KBM-7 (cell line): ENCODE data around the gene PHYKPL.

Source experiments
- DNase-seq: peaks from one replicate; pipeline ENCODE4 v3.0.0-alpha.2; 2015
- in situ Hi-C: fragments of 300-500 bp; cut with MboI; formaldehyde crosslinking; loops from 2 replicates; pipeline ENCODE4 v1.14.3; 2020; ENCODE audit warnings: low sequenced_read_pairs, low pct_unique_long_range_greater_than_20kb, mixed read lengths

The PHYKPL gene

GRCh38 chr5:178232124-178232919 is at the start of gene PHYKPL:
TSS of gene PHYKPL (minus strand) at chr5:178232802. CDS start at chr5:178232550, 252 bp downstream.
- DNase-seq, result peak; percentile 66
- in situ Hi-C loops, result no loop called here

- no peak for DNase-seq
- in situ Hi-C loops, result loop anchor here (25.0 kb wide), 1 partner anchor 305 kb away; the partner anchor contains the start of gene COL23A1
Measured at GRCh38 chr5:178282391-178282790, 49.8 kb upstream of the PHYKPL start.

DNA sequence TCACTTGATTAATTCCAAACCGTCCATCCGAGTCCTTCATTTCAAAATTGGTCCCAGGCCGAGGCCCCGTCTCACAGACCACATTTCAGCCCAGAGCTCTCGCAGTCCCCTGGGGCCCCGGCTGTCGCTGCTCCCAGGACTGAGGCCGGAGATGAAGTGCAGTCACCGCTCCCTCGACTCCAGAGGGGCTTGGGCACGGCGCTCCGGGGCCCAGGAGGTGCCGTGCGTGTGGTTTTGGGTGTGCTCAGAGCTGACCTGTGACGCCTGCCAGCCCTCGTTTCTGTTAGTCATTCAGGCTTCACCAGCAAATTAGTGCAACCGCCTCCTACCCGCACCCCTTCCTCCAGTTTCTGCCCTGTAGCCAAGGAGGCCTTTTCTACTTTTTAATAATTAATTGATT is 48.7 kb upstream of the PHYKPL start:
- DNase-seq, result no peak
- in situ Hi-C loops, result loop anchor here (25.0 kb wide), 1 partner anchor 306 kb away; the partner anchor contains the start of gene COL23A1

- in situ Hi-C loops, result loop anchor here (25.0 kb wide), 1 partner anchor 307 kb away; the partner anchor contains the start of gene COL23A1
- no peak for DNase-seq
Measured at GRCh38 chr5:178280631-178281030, 48.0 kb upstream of the PHYKPL start.

DNA sequence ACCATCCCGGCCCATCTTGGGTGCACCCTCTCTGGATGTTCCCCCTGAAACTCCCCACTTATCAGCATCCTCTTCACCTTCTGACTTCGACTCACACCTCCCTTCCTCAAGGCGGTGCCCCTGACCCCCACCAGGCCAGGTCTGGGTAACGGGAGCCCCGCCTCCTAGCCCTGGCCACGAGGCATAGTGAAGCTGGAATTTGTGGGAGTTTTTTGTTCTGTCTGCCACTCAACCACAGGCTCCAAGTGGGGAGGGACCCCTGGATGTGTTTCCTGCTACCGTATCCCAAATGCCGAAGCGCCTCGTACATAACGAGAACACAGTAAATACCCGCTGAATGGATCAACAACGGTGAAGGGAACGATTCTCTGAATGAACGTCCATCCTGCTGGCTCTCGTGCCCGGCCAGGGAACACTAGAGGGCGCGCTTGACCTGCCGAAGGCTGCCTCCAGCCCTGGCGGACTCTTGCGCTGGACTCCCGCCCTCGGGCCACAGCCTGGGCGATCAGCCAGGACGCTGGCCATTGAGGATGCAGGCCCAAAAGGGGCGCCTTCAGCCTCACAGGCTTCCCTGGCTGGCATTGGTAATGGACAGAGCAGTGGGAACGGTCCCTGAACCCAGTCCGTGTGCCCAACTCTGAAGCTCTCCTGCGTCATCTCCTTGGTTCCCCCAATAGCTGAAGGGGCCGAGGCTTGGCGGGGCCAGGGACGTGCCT is 47.3 kb upstream of the PHYKPL start:
- DNase-seq, result peak; percentile 58
- in situ Hi-C loops, result loop anchor here (25.0 kb wide), 1 partner anchor 307 kb away; the partner anchor contains the start of gene COL23A1

DNA sequence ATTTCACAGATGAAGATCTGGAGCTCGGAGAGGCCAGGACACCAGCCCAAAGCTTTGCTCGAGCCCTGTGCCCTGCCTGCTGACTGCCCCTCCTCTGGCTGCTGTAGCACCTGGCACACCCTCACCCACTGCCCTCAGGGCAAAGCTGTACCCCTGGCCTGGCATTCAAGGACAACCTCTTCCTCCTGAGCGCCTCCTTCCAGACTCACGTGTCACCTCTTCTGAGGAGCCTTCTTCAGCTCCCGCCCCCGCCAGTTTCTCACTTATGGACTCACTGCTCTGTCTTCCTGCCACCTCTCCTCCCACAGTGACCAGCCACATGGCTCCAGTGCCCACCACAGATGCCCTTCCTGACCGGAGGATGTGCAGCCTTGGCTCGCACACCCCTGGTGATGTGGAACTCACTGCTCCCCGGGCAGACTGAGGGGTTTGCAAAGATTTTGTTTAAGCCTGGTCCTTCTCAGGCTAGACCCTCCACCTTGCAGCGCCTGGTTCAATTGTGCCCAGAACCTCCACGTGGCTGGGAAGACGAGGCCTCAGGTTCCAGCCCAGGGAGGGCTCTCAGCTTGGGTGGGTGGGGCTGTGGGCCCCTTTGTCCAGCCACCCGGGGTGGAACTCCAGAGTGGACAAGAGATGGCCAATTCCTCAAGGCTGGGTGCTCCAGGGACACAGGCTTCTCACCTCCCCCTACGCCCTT is 46.6 kb upstream of the PHYKPL start:
- in situ Hi-C loops, result loop anchor here (25.0 kb wide), 1 partner anchor 308 kb away; the partner anchor contains the start of gene COL23A1
- no peak for DNase-seq

DNA sequence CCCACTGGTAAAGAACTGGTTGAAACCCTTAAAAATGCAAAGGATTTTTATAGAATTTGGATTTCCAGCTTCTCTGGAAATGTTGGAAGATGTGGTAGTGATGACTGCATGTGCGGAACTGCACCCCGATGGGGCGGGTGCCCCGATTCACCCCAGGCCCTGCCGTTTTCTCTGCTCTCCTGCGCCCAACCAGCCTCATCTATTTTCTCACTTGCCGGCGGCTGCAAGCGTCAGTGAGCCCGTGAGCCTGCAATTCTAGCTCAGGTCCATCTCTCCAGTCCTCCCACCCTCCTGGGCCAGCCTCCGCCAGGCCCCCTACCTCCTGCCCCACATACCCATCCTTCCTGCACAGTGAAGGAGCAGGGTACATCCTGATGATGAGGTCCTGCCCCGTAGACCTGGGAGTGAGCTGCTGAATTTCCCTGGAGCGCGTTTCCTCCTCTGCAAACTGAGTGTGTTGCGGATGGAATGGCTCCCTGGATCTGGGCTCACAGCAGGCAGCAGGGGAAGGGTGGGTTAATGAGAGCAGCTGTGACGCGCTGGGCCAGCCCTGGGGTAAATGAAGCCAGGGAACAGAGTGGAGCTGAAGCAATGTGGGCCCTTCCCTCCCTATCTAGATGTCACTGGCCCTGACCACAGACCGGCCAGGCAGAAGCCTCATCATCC is 45.9 kb upstream of the PHYKPL start:
- in situ Hi-C loops, result loop anchor here (25.0 kb wide), 1 partner anchor 309 kb away; the partner anchor contains the start of gene COL23A1

GRCh38 chr5:178277866-178278265 is 45.3 kb upstream of the PHYKPL start:
- in situ Hi-C loops, result loop anchor here (25.0 kb wide), 1 partner anchor 309 kb away; the partner anchor contains the start of gene COL23A1
- DNase-seq, result no peak

More for the DNA sequence above, 45.9 kb upstream of the PHYKPL start:
- DNase-seq, result no peak

DNA sequence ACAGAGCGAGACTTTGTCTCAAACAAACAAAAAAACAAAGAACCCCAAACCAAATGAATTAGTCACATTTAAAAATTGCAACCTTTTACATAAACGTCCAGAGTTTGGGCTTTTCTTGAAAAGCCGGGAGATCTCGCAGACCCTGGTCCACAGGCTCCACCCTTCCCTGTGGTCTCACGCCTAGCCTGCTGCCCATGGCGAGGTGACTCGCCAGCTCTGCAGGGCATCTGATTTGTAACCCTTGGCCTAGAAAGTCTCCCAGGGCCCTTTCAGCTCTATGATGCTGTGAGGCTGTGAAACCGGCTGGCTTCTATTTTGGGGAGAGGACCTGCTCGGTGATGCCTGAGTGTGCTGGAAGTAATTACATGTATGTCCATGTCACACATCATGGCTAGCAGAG is 44.7 kb upstream of the PHYKPL start:
- DNase-seq, result no peak
- in situ Hi-C loops, result loop anchor here (25.0 kb wide), 1 partner anchor 310 kb away; the partner anchor contains the start of gene COL23A1

GRCh38 chr5:178274781-178275537 is 42.4 kb upstream of the PHYKPL start:
- DNase-seq, result no peak
- in situ Hi-C loops, result loop anchor here (25.0 kb wide), 1 partner anchor 312 kb away; the partner anchor contains the start of gene COL23A1

DNA sequence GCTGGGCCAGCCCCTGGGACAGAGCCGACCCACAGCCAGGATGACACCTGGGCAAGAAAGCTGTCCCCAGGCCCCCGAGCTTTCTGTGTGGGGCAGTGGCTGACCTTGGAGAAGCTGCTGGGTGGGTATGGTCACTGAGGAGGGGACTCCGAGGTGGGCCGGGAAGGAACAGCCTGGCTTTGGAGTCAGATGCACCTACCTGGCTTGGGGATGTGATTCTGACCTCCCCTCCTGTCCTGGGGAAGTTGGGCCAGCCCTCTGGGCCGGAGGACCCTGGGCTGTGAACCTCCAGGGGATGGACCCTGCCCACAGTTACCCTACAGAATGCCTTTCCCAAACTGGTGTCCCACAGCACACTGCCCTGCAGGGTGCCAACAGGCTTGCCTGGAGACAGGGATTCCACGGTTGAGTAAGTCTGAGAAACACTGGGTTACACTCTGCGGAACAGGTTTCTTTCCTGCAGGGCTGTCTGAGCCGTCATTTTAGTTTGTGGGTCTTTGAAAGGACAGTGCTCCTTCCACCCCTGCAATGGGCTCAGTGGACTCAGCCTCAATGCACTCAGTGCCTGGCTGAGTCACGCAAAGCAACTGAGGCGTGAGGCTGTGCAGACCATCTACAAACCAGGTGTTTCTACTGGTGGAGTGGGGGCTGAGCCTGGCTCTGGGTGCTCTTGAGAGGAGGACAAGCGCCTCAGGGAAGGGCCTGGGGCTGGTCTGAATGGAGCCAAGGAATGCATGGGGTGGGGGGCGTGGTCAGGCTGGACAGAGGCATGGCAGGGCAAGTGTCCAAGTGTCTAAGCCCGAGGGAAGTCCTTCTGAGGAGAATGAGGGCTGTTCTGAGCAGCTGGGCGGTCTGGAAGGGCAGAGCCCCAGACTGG is 41.3 kb upstream of the PHYKPL start:
- in situ Hi-C loops, result no loop called here
- DNase-seq, result no peak

GRCh38 chr5:178273041-178273440 is 40.4 kb upstream of the PHYKPL start:
- in situ Hi-C loops, result no loop called here
- no peak for DNase-seq

- DNase-seq, result no peak
- in situ Hi-C loops, result no loop called here
Measured at GRCh38 chr5:178272591-178272990, 40.0 kb upstream of the PHYKPL start.

DNA sequence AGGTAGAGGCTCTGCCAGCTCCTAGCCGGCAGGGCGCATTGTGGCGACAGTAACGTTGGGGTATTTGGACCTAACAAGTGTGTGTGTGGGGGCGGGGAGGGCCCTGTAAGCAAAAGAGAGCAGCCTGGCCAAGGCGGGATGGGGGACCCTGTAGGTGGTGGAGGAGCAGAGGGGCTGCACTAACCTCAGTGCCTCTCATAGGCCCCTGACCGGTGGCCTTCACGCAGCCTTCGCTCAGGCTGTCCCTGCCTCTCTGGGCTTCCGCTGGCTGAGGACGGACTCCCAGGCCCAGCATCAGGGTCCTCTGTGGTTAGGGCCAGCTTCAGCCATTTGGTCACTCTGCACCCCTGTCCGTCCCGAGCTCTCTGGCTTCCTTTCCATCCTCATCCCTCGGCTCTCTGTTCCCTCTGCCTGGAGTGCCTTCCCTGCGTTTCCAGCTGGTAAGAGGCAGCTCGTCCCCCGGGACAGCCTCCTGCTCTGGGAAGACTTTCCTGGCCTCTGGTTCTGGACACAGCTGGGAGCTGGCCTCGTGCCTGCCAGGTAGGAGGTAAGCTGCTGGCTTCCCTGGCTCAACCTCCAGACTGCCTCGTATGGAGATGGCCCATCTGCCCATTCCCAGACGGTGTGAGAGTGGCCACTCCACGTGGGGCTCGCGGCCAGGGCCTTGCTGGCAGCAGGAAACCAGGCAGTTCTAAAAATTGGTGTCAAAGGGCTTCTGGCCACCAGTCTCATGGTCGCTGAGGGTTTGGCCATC is 39.3 kb upstream of the PHYKPL start:
- no peak for DNase-seq

DNA sequence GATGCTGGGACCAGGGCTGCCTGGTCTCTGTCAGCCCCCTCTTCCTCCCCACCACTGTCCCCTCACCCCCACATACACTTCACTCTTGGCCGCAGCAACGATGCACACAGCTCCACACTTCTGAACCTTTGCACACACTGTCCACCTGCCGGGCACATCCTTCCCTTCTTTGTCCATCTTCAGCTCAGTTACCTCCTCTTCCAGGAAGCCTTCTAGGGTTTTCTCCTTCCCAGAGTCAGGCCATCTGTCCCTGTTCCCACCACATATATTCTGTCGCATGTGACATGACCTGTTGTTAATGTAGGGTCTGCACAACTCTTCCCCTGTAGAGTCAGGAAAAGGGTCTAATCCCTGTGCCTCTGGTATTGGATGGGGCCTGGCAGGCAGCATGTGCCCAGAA is 38.6 kb upstream of the PHYKPL start:
- no peak for DNase-seq
- in situ Hi-C loops, result no loop called here

More for the DNA sequence above, 39.3 kb upstream of the PHYKPL start:
- in situ Hi-C loops, result no loop called here

- in situ Hi-C loops, result no loop called here
Measured at GRCh38 chr5:178269499-178269898, 36.9 kb upstream of the PHYKPL start.

More at GRCh38 chr5:178269499-178269898, 36.9 kb upstream of the PHYKPL start:
- DNase-seq, result no peak
